ENCODE data around the gene ADGRF4.

DNA sequence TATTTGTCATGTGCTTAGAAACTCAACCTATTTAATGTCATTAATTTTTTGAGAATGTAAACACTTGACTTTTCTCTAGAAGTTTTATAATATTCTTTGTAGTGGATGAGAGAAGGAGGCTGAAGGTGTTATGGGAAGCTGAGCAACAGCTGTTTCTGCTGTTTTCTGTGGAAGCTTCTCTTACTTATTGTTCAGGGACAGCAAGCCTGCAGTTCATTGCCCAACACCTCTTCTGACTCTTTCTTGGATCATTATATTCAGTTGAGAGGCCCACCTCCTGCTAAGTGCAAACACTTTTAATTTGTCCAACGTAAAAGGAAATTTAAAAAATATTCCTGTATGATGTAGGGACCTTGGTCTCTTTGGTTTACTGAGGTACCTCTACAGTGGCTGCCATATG, 12.0 kb upstream of the ADGRF4 start:
- TF ChIP-seq, protein P1, sequence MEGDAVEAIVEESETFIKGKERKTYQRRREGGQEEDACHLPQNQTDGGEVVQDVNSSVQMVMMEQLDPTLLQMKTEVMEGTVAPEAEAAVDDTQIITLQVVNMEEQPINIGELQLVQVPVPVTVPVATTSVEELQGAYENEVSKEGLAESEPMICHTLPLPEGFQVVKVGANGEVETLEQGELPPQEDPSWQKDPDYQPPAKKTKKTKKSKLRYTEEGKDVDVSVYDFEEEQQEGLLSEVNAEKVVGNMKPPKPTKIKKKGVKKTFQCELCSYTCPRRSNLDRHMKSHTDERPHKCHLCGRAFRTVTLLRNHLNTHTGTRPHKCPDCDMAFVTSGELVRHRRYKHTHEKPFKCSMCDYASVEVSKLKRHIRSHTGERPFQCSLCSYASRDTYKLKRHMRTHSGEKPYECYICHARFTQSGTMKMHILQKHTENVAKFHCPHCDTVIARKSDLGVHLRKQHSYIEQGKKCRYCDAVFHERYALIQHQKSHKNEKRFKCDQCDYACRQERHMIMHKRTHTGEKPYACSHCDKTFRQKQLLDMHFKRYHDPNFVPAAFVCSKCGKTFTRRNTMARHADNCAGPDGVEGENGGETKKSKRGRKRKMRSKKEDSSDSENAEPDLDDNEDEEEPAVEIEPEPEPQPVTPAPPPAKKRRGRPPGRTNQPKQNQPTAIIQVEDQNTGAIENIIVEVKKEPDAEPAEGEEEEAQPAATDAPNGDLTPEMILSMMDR (conservative IDR thresholded peaks at IDR 0.05): no peak
- no peak for TF ChIP-seq EZH2 (IDR thresholded peaks at IDR 0.05; ENCODE audit: low read depth)

Measured in PC-9 (cell line).